HepG2 (cell line): ENCODE measurements around the gene GADD45GIP1. TPM values are rescaled to one million over a fixed set of nuclear protein-coding genes. Genes with fewer than 3 reads are reported as not detected.

Source experiments
- ATF1 ChIP-seq: IDR thresholded peaks from 2 replicates; pipeline ENCODE4 v1.6.1; 2016; ENCODE audit warnings: mild to moderate bottlenecking, control low read depth
- DPF2 ChIP-seq: sonication (generic); formaldehyde crosslinking; IDR thresholded peaks from 2 replicates; pipeline ENCODE4 v1.4.0; 2020; ENCODE audit warnings: mild to moderate bottlenecking, low read depth, missing genetic modification reagents, borderline replicate concordance
- EP300 ChIP-seq, 3 experiments: sonication (generic) in 1 of 3; formaldehyde crosslinking in 1 of 3; IDR thresholded peaks; 2 replicates each; pipeline versions ENCODE4 v1.5.1 to v1.6.1; 2011 to 2020; ENCODE audit warnings: low read depth in 2 of 3, low read length in 2 of 3, borderline replicate concordance in 1 of 3, improper control_type of control experiment in 1 of 3, mild to moderate bottlenecking in 1 of 3, missing genetic modification reagents in 1 of 3, moderate library complexity in 1 of 3
- IRF9 ChIP-seq: sonication (generic); formaldehyde crosslinking; IDR thresholded peaks from 2 replicates; pipeline ENCODE4 v1.8.0; 2022; ENCODE audit warnings: missing genetic modification reagents, mild to moderate bottlenecking, borderline replicate concordance
- PATZ1 ChIP-seq: sonication (generic); formaldehyde crosslinking; IDR thresholded peaks from 2 replicates; pipeline ENCODE4 v1.4.0; 2020; ENCODE audit warnings: missing genetic modification reagents
- RORA ChIP-seq: sonication (generic); formaldehyde crosslinking; IDR thresholded peaks from 2 replicates; pipeline ENCODE4 v1.5.0; 2020; ENCODE audit warnings: mild to moderate bottlenecking, missing genetic modification reagents, moderate library complexity
- ZBED4 ChIP-seq: sonication (generic); formaldehyde crosslinking; IDR thresholded peaks from 2 replicates; pipeline ENCODE4 v1.4.0; 2020; ENCODE audit warnings: missing genetic modification reagents, borderline replicate concordance
- ZBTB8A ChIP-seq: sonication (generic); formaldehyde crosslinking; IDR thresholded peaks from 2 replicates; pipeline ENCODE4 v1.4.0; 2020; ENCODE audit warnings: mild to moderate bottlenecking, low read depth, missing genetic modification reagents, borderline replicate concordance
- ZNF318 ChIP-seq: sonication (generic); formaldehyde crosslinking; IDR thresholded peaks from 2 replicates; pipeline ENCODE4 v1.4.0; 2020; ENCODE audit warnings: mild to moderate bottlenecking, missing genetic modification reagents
- ZNF446 ChIP-seq: sonication (generic); formaldehyde crosslinking; IDR thresholded peaks from 2 replicates; pipeline ENCODE4 v1.5.0; 2020; ENCODE audit warnings: mild to moderate bottlenecking, missing genetic modification reagents
- ZNF558 ChIP-seq: sonication (generic); formaldehyde crosslinking; IDR thresholded peaks from 2 replicates; pipeline ENCODE4 v1.9.0; 2022; ENCODE audit warnings: mild to moderate bottlenecking, missing genetic modification reagents, borderline replicate concordance
- polyA plus RNA-seq, 8 experiments: library from polyadenylated mRNA; depleted of rRNA in 3 of 8; stranded (reverse) in 7 of 8; unstranded in 1 of 8; fragments of >200 nt; fragmentation: Illumina TruSeq in 4 of 8; extraction: Trizol in 4 of 8; gene quantifications; 2 replicates each; pipeline versions ENCODE4 v1.2.1 to v1.2.3, GENCODE V29; 2011 to 2016; ENCODE audit warnings: low read depth in 4 of 8, missing spikeins in 1 of 8, mixed read lengths in 1 of 8; ENCODE audit not compliant: insufficient read depth in 1 of 8
- total RNA-seq, 5 experiments: library from RNA; depleted of rRNA; stranded (reverse); fragments of >200 nt; fragmentation: Illumina TruSeq; extraction: Trizol; gene quantifications; 2 replicates each; pipeline ENCODE4 v1.2.3, GENCODE V29; 2016; ENCODE audit warnings: low read depth in 1 of 5

The GADD45GIP1 gene
- total and polyA plus RNA-seq, 2 of the 13 experiments (the other 11 are each of a cell fraction or from before 2014, with no cell fraction given): 24.6 to 30.7 TPM

GRCh38 chr19:12994701-12995595 is 37.9 kb upstream of the GADD45GIP1 start, which contains the start of gene NFIX (continued):
- TF ChIP-seq ZBTB8A (CRISPR knock-in tag): no peak
- TF ChIP-seq ATF1 (CRISPR knock-in tag): no peak
- TF ChIP-seq RORA: no peak
- no peak for TF ChIP-seq ZNF446 (CRISPR knock-in tag)
- no peak for TF ChIP-seq ZNF558 (CRISPR knock-in tag)
- TF ChIP-seq ZBED4 (CRISPR knock-in tag): no peak
- TF ChIP-seq ZNF318 (CRISPR knock-in tag): peak; percentile 64; the same call in 1 of the 2 replicates
- TF ChIP-seq IRF9 (CRISPR knock-in tag): no peak
- no peak for TF ChIP-seq EP300 (IDR thresholded peaks at IDR 0.05; ENCODE audit: low read depth in 2 of 2, low read length in 2 of 2)
- no peak for TF ChIP-seq EP300 (CRISPR knock-in tag; IDR thresholded peaks at IDR 0.05; ENCODE audit: borderline replicate concordance)
- TF ChIP-seq PATZ1 (CRISPR knock-in tag): peak; percentile 35; the same call in 1 of the 2 replicates
- TF ChIP-seq DPF2 (CRISPR knock-in tag): no peak
